Transverse colon (tissue), 4 donors: ENCODE data around the gene MAMSTR. TPM values are rescaled to one million over a fixed set of nuclear protein-coding genes. Genes with fewer than 3 reads are reported as not detected.

Experiments
- DNase-seq: peaks from one replicate; pipeline ENCODE4 v3.0.0-alpha.2; 2019
- H3K27ac ChIP-seq, 4 donors: fragments of 200-600 bp; sonication (generic); 2 replicates each; pipeline ENCODE4 v1.5.1; 2016 to 2018; ENCODE audit warnings: inconsistent platforms in 4 of 4
- H3K27me3 ChIP-seq: fragments of 200-600 bp; sonication (generic); 2 replicates; pipeline ENCODE4 v1.5.1; 2017; ENCODE audit warnings: inconsistent platforms
- H3K36me3 ChIP-seq, 4 donors: fragments of 200-600 bp; sonication (generic); 2 replicates each; pipeline ENCODE4 v1.5.1; 2017 to 2019; ENCODE audit warnings: inconsistent platforms in 4 of 4
- H3K4me1 ChIP-seq, 4 donors: fragments of 200-600 bp; sonication (generic); 2 replicates each; pipeline ENCODE4 v1.5.1; 2017 to 2020; ENCODE audit warnings: inconsistent platforms in 4 of 4
- H3K4me3 ChIP-seq, 4 donors: fragments of 200-600 bp; sonication (generic); 1 replicate in 1 of 4; 2 replicates in 3 of 4; pipeline versions ENCODE4 v1.5.1 to v1.6.1; 2017 to 2019; ENCODE audit warnings: inconsistent platforms in 4 of 4
- H3K9me3 ChIP-seq, 2 donors: fragments of 200-600 bp; sonication (generic); 2 replicates each; pipeline ENCODE4 v1.5.1; 2017 to 2019; ENCODE audit warnings: inconsistent platforms in 2 of 2
- CTCF ChIP-seq, 5 experiments: fragments of 200-600 bp in 3 of 5; fragments of 450-650 bp in 2 of 5; sonication (generic) in 3 of 5; IDR thresholded peaks; 1 replicate in 2 of 5; 2 replicates in 3 of 5; pipeline ENCODE4 v1.5.1; 2016 to 2017; ENCODE audit warnings: antibody characterized with exemption in 5 of 5, inconsistent platforms in 3 of 5, mild to moderate bottlenecking in 2 of 5, moderate library complexity in 1 of 5
- EP300 ChIP-seq: sonication (generic); formaldehyde crosslinking; IDR thresholded peaks from one replicate; pipeline ENCODE4 v1.6.1; 2017; ENCODE audit warnings: antibody characterized with exemption, low read depth
- POLR2A ChIP-seq: fragments of 450-650 bp; IDR thresholded peaks from one replicate; pipeline ENCODE4 v1.6.1; 2016; ENCODE audit warnings: antibody characterized with exemption, mild to moderate bottlenecking, moderate library complexity
- POLR2AphosphoS5 ChIP-seq, 3 donors: sonication (generic); formaldehyde crosslinking; IDR thresholded peaks; one replicate each; pipeline ENCODE4 v1.6.1; 2016; ENCODE audit warnings: antibody characterized with exemption in 3 of 3
- WGBS, 2 donors: methylation state at CpG; one replicate each; pipeline ENCODE4 v1.1.5; 2018; ENCODE audit warnings: low coverage in 1 of 2; 5-methylcytosine and 5-hydroxymethylcytosine counted together
- in situ Hi-C, 4 donors: fragments of 200-750 bp; cut with MboI; loops; one replicate each; pipeline versions ENCODE4 v1.15.0 to v1.15.1; 2017; ENCODE audit warnings: low sequenced_read_pairs in 3 of 4, low pct_ligation_motif_present in 1 of 4, low pct_unique_long_range_greater_than_20kb in 1 of 4
- intact Hi-C: fragments of 100-400 bp; cut with DNase I; formaldehyde crosslinking; loops from one replicate; pipeline ENCODE4 v1.15.1; 2023; ENCODE audit warnings: low total_unique reads
- total RNA-seq, 4 donors: library from RNA; depleted of rRNA; stranded (reverse); fragments of >200 nt; gene quantifications; one replicate each; pipeline ENCODE4 v1.1.0, GENCODE V29; 2016

Gene MAMSTR
- total RNA-seq, 4 donors from 2014 or later = 0.55 to 2.2 (median 1.6) TPM; not detected in 1

GRCh38 chr19:48739404-48740163, 20.1 kb upstream of the MAMSTR start:
- Histone ChIP-seq H3K27me3 (peaks cover 20% of the 10 kb centered on the region), H3K36me3 (no peaks in the 10 kb centered on the region), H3K4me3 (peak overlapping the region; percentile 32 to 60 (median 45)), H3K9me3 (no peaks in the 10 kb centered on the region), H3K4me1 (peaks cover 0 to 30% (median 11%) of the 10 kb centered on the region in 4 donors), H3K27ac (peak overlapping the region; percentile 68 to 75 (median 69))
- WGBS, 2 donors = 17% methylated on average over 40 of the region's 51 CpGs; no CpG with 5 or more reads in 1 of the 2 donors
- in situ Hi-C loops (loop anchor here in 1 of 4 donors (10.0 kb wide), 1 partner anchor 95 kb away; the partner anchor contains the start of gene CA11), intact Hi-C loops (loop anchor here (5.0 to 10.0 kb wide), 2 partner anchors 65 to 92 kb away; partner anchors contain the start of genes CA11 and NTN5)
- TF ChIP-seq CTCF (IDR thresholded peaks at IDR 0.05) (no peak), EP300 (no peak), POLR2AphosphoS5 (IDR thresholded peaks at IDR 0.05) (no peak), POLR2A (no peak)
- DNase-seq = no peak

GRCh38 chr19:48738557-48739403, 19.3 kb upstream of the MAMSTR start:
- Histone ChIP-seq H3K4me1 (peaks cover 0 to 30% (median 11%) of the 10 kb centered on the region in 4 donors), H3K36me3 (no peaks in the 10 kb centered on the region), H3K4me3 (peak overlapping the region; percentile 32 to 60 (median 45)), H3K27ac (peak overlapping the region; percentile 68 to 75 (median 69)), H3K9me3 (no peaks in the 10 kb centered on the region), H3K27me3 (peaks cover 20% of the 10 kb centered on the region)
- 2% methylated on average over 43 of the region's 96 CpGs; no CpG with 5 or more reads in 1 of the 2 donors for WGBS, 2 donors
- in situ Hi-C loops = no loop called here
- peak; percentile 97 for DNase-seq
- TF ChIP-seq CTCF (IDR thresholded peaks at IDR 0.05) (peak in 3 of 5 experiments; percentile 23 to 43 (median 37)), POLR2AphosphoS5 (IDR thresholded peaks at IDR 0.05) (peak in 1 of 3 donors; percentile 18), POLR2A (no peak), EP300 (no peak)
- intact Hi-C loops = loop anchor here (5.0 kb wide), 1 partner anchor 91 kb away; the partner anchor contains the start of gene CA11

GRCh38 chr19:48737360-48737998, 18.0 kb upstream of the MAMSTR start:
- TF ChIP-seq CTCF (IDR thresholded peaks at IDR 0.05) = no peak
- no peak overlapping the region for H3K27ac ChIP-seq
- intact Hi-C loops (loop anchor here (5.0 kb wide), 1 partner anchor 90 kb away; the partner anchor contains the start of gene CA11), in situ Hi-C loops (no loop called here)
- peaks cover 0 to 30% (median 11%) of the 10 kb centered on the region in 4 donors for H3K4me1 ChIP-seq
- H3K36me3 ChIP-seq = no peaks in the 10 kb centered on the region
- no peaks in the 10 kb centered on the region for H3K9me3 ChIP-seq
- DNase-seq = no peak
- 55 to 76% methylated on average over 10 to 22 of the region's 22 CpGs for WGBS, 2 donors
- no peak overlapping the region for H3K4me3 ChIP-seq
- peaks cover 20% of the 10 kb centered on the region for H3K27me3 ChIP-seq
